Memory B cell (primary cell): ENCODE measurements around the gene ADAMTS15.
A peak's percentile ranks its signal among the peaks of the same experiment; 100 is the strongest.
"Not testable (repeated sequence)": the region's sequence is repeated elsewhere in the genome, so short reads cannot be mapped to it uniquely, and the experiment has no call there.

ENCODE experiments used
- ATAC-seq: fragments of 150-1000 bp; cut with Tn5 transposase; 2 replicates; pipeline ENCODE4 v1.10.0; 2021; ENCODE audit warnings: low read depth, mild to moderate bottlenecking, moderate library complexity
- DNase-seq, 2 donors: peaks; one replicate each; pipeline ENCODE4 v3.0.0; 2022; ENCODE audit warnings: low spot score in 2 of 2
- H3K27ac Mint-ChIP-seq: one replicate; pipeline ENCODE4 v1.8.0; 2022; ENCODE audit warnings: mild to moderate bottlenecking, moderate library complexity, mixed read lengths
- H3K27me3 Mint-ChIP-seq: one replicate; pipeline ENCODE4 v1.8.0; 2022; ENCODE audit warnings: mixed read lengths
- H3K36me3 Mint-ChIP-seq: one replicate; pipeline ENCODE4 v1.8.0; 2022; ENCODE audit warnings: mild to moderate bottlenecking, mixed read lengths
- H3K4me1 Mint-ChIP-seq: one replicate; pipeline ENCODE4 v1.8.0; 2022; ENCODE audit warnings: mixed read lengths
- H3K4me3 Mint-ChIP-seq: one replicate; pipeline ENCODE4 v1.8.0; 2022; ENCODE audit warnings: mild to moderate bottlenecking, moderate library complexity, mixed read lengths
- H3K9me3 Mint-ChIP-seq: one replicate; pipeline ENCODE4 v1.8.0; 2022; ENCODE audit warnings: mixed read lengths

ADAMTS15 gene

GRCh38 chr11:130437848-130438247, 10.6 kb upstream of the ADAMTS15 start:
- Mint-ChIP-seq H3K36me3 (no peaks in the 10 kb centered on the region), H3K4me1 (peaks cover 8% of the 10 kb centered on the region), H3K27ac (no peak overlapping the region), H3K27me3 (peaks cover 18% of the 10 kb centered on the region), H3K4me3 (no peak overlapping the region), H3K9me3 (no peaks in the 10 kb centered on the region)
- no peak for DNase-seq
- ATAC-seq = no peak

DNA sequence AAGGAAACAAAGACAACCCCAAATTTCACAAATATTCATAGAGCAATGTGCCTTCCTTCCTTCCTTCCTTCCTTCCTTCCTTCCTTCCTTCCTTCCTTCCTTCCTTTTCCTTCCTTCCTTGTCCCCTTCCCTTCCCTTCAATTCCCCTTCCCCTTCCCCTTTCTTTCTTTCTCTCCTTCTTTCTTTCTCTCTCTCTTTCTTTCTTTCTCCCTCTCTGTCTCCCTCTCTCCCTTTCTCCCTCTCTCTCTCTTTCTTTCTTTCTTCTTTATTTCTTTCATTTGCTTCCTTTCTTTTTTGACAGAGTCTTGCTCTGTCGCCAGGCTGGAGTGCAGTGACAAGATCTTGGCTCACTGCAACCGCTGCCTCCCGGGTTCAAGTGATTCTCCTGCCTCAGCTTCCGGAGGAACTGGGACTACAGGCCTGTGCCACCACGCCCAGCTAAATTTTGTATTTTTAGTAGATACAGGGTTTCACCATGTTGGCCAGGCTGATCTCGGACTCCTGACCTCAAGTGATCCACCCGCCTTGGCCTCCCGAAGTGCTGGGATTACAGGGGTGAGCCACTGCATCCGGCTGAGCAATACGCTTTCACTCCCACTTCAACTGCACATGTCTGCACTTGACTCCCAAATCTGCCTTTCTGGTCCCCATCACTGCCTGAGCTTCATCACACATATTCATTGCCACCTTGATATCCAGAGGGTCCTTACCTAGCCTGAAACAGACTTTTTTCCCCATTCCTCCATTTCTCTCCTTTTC, 9.9 kb upstream of the ADAMTS15 start:
- not testable (repeated sequence) for H3K36me3 Mint-ChIP-seq, H3K4me3 Mint-ChIP-seq, DNase-seq, ATAC-seq, H3K27ac Mint-ChIP-seq, H3K9me3 Mint-ChIP-seq, H3K4me1 Mint-ChIP-seq
- peaks cover 18% of the 10 kb centered on the region for H3K27me3 Mint-ChIP-seq

DNA sequence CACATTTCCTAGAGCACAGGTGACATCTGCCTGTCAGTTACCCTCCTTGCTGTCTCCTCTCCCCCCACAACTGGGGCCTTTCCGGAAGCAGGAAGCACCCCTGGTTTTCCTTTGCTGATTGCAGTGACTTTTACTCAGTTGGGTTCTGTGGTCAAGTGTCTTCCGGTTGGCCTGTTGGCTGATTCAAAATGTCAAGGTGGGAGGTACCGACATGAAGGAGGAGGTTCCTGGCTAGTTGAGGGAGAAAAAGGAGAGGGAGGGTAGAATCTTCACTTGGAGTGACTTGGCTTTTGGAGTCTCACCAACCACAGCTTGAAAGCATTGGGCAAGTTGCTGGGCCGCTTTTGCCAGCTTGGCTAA, 9.3 kb upstream of the ADAMTS15 start:
- H3K36me3 Mint-ChIP-seq = no peaks in the 10 kb centered on the region
- H3K27me3 Mint-ChIP-seq = peaks cover 18% of the 10 kb centered on the region
- no peak for ATAC-seq
- H3K4me1 Mint-ChIP-seq = peaks cover 8% of the 10 kb centered on the region
- H3K9me3 Mint-ChIP-seq = no peaks in the 10 kb centered on the region
- DNase-seq = no peak
- no peak overlapping the region for H3K4me3 Mint-ChIP-seq
- no peak overlapping the region for H3K27ac Mint-ChIP-seq

DNA sequence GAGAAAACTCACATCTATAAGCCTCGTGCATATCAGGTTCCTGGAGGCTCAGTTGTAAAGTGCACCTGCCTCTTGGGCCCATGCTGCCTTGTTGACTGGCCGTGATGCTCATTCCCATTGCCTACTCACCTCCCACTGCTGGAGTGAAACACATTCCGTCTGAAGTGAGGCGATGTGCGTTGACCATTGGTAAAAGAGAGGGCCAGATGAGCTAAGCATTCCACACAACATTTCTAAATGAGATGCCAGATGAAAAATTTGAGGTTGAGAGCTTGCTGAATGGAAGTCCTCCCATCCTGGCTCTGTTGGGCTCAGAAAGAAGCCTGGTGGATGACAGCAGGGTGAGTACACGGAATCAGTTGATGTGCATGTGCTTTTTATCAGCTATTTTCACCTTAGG, 8.6 kb upstream of the ADAMTS15 start:
- H3K4me1 Mint-ChIP-seq = peaks cover 8% of the 10 kb centered on the region
- H3K4me3 Mint-ChIP-seq = no peak overlapping the region
- ATAC-seq = no peak
- H3K9me3 Mint-ChIP-seq = no peaks in the 10 kb centered on the region
- H3K27me3 Mint-ChIP-seq = peaks cover 18% of the 10 kb centered on the region
- H3K36me3 Mint-ChIP-seq = no peaks in the 10 kb centered on the region
- DNase-seq = no peak
- H3K27ac Mint-ChIP-seq = no peak overlapping the region

- ATAC-seq = no peak
Observed at GRCh38 chr11:130441719-130442118, 6.7 kb upstream of the ADAMTS15 start.

DNA sequence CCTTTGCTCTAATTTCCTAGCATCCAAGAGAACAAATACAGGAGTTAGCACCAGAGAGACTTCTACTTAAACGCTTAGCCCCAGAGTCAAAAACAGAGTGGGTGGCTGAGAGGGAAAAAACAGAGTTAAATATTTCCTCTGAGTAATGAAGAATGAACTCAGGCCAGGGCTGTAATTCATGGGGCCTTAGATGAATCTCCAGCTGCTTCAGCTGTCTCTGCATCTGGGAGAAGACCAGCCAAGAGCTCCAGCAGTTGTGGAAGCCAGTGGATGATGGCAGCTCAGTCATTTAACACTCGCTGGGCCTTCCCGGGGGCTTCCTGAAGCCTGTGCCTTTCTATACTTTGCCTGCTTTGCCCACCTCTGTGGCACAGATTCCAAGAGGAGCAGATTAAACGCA, 5.7 kb upstream of the ADAMTS15 start:
- peaks cover 8% of the 10 kb centered on the region for H3K4me1 Mint-ChIP-seq
- DNase-seq (no peak), ATAC-seq (no peak)
- no peak overlapping the region for H3K4me3 Mint-ChIP-seq
- H3K36me3 Mint-ChIP-seq = no peaks in the 10 kb centered on the region
- peaks cover 24% of the 10 kb centered on the region for H3K27me3 Mint-ChIP-seq
- H3K9me3 Mint-ChIP-seq = no peaks in the 10 kb centered on the region
- no peak overlapping the region for H3K27ac Mint-ChIP-seq

More at GRCh38 chr11:130441719-130442118, 6.7 kb upstream of the ADAMTS15 start:
- no peaks in the 10 kb centered on the region for H3K9me3 Mint-ChIP-seq
- no peak overlapping the region for H3K4me3 Mint-ChIP-seq
- H3K4me1 Mint-ChIP-seq = peaks cover 8% of the 10 kb centered on the region
- no peak for DNase-seq
- H3K27me3 Mint-ChIP-seq = peaks cover 21% of the 10 kb centered on the region
- no peaks in the 10 kb centered on the region for H3K36me3 Mint-ChIP-seq
- no peak overlapping the region for H3K27ac Mint-ChIP-seq

DNA sequence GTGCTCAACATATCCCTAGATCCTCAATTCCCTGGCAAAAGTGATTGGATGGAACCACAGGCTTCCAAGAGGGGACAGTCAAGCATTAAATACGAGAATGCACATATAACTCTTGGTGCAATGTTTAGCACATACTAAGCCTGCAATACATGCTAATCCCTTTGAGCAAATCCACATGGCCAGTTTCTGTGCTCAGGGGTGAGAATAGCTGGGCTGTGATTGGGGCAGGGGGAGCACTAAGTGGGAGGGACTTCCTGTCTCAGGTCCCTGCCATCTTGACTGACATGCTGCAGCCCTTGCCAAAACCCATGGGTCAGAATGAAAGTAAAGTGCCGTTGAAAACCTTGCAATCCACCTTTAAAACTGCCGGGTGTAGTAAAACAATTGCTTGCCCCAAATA, 2.7 kb upstream of the ADAMTS15 start:
- no peaks in the 10 kb centered on the region for H3K9me3 Mint-ChIP-seq
- H3K36me3 Mint-ChIP-seq = no peaks in the 10 kb centered on the region
- ATAC-seq (no peak), DNase-seq (no peak)
- H3K4me3 Mint-ChIP-seq = no peak overlapping the region
- H3K4me1 Mint-ChIP-seq = peaks cover 2% of the 10 kb centered on the region
- H3K27ac Mint-ChIP-seq = no peak overlapping the region
- H3K27me3 Mint-ChIP-seq = peaks cover 16% of the 10 kb centered on the region

DNA sequence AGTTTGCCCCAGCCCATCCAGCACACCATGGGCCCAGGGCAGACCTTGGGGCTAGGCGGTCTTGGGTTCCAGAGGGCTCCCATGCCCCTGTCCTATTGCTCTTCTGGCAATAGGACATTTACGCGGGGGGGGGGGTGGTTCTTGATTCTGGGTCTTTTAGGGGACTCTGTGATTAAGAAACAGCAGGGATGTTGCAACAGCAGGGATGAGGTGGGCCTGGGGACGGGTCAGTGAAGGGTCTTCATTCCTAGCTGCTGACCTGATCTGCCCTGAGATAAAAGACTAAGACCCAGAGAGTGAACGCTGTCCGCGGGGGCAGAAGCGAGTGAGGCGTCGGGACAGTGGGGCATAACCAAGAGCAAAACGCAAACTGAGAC, 418 bp upstream of the ADAMTS15 start:
- DNase-seq = no peak
- Mint-ChIP-seq H3K9me3 (no peaks in the 10 kb centered on the region), H3K27me3 (peaks cover 13% of the 10 kb centered on the region), H3K4me1 (peaks cover 2% of the 10 kb centered on the region), H3K4me3 (peak overlapping the region; percentile 63), H3K36me3 (no peaks in the 10 kb centered on the region), H3K27ac (no peak overlapping the region)
- ATAC-seq = no peak

DNA sequence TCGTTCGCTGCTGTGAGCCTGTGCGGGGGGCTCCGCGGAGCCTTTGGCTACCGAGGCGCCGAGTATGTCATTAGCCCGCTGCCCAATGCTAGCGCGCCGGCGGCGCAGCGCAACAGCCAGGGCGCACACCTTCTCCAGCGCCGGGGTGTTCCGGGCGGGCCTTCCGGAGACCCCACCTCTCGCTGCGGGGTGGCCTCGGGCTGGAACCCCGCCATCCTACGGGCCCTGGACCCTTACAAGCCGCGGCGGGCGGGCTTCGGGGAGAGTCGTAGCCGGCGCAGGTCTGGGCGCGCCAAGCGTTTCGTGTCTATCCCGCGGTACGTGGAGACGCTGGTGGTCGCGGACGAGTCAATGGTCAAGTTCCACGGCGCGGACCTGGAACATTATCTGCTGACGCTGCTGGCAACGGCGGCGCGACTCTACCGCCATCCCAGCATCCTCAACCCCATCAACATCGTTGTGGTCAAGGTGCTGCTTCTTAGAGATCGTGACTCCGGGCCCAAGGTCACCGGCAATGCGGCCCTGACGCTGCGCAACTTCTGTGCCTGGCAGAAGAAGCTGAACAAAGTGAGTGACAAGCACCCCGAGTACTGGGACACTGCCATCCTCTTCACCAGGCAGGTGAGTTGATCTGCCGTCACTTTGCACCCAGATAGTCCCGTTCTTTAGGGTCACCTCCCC, 1.0 kb downstream of the ADAMTS15 start:
- ATAC-seq (no peak), DNase-seq (no peak)
- H3K9me3 Mint-ChIP-seq = no peaks in the 10 kb centered on the region
- H3K27me3 Mint-ChIP-seq = peaks cover 18% of the 10 kb centered on the region
- peaks cover 2% of the 10 kb centered on the region for H3K4me1 Mint-ChIP-seq
- no peak overlapping the region for H3K4me3 Mint-ChIP-seq
- no peak overlapping the region for H3K27ac Mint-ChIP-seq
- H3K36me3 Mint-ChIP-seq = no peaks in the 10 kb centered on the region

DNA sequence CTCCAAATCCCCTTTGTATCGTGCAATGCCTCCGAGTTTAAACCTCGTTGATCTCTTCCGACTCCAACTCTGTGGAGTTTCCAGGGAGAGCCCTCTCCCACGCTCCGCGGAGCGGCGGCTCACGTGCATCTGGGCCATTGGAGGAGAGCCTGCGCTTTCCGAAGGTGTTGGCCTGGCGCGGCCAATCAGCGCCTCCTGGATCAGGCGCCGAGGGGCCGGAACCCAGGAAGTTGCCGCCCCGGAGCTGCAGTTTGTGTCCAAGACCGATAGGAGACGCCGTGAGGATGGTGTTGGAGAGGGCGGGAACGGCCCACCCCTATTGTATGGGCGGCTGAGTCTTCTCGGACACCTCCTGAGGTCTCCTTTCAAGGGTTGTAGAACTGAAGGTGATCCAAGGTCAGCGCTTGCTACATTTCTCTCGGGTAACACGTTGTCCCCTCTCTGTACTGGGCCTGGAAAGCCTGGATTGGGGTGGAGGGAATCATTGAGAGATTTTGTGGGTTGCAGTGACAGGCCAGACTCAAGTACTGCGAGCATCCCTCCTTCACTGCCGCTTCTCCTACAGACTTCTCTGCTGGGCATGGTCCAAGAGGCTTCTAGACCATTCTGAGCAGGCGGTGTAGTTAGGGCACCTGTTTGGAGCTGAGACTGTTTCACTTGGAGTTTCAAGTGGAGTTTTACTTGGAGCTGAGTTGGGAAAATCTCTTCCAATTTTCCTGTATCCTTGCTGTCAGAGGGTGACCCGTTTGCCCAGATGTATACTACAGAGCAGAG, 1.7 kb downstream of the ADAMTS15 start:
- no peak overlapping the region for H3K4me3 Mint-ChIP-seq
- H3K27me3 Mint-ChIP-seq = peaks cover 16% of the 10 kb centered on the region
- H3K36me3 Mint-ChIP-seq = no peaks in the 10 kb centered on the region
- H3K9me3 Mint-ChIP-seq = no peaks in the 10 kb centered on the region
- H3K27ac Mint-ChIP-seq = no peak overlapping the region
- H3K4me1 Mint-ChIP-seq = peaks cover 2% of the 10 kb centered on the region
- ATAC-seq = no peak
- DNase-seq = no peak

DNA sequence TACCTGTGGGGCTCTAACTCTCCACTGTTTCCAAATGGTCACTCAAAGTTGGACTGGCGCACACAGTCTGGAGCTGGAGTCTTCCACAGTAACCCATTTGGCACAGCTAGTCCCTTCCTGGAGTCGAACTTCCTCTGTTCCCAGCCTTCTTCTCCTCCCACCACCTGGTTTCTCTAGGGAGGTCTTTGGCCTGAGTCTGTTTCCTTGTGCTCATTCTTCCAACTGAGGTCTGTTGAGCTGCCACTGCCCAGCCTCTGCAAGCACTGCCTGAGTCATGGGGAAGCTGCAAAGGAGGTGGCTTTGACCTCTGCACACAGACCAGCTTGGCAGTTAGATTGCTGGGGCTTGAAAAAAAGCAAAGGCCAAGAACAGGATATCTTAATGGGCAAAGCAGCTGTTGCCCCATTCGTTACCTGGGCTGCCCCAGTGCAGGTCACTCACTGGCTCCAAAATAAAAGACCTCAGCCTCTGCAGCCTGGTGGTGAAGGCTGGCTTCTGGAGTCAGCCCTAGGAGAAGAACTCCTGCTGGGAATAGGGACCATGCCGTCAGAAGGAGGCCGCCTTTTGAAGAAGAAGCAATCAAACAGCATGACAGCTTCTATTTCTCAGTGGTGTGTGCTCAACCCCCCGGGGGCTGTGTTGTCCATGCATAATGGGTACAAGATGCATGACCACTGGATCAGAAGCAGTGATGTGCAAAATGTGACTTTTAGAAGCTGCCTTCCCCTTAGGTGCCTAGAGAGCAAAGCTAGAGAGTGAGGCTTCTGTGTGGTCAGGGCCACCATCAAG, 3.0 kb downstream of the ADAMTS15 start:
- Mint-ChIP-seq H3K27ac (no peak overlapping the region), H3K27me3 (peaks cover 16% of the 10 kb centered on the region), H3K9me3 (no peaks in the 10 kb centered on the region), H3K4me3 (no peak overlapping the region), H3K4me1 (peaks cover 2% of the 10 kb centered on the region), H3K36me3 (no peaks in the 10 kb centered on the region)
- no peak for DNase-seq
- ATAC-seq = no peak

DNA sequence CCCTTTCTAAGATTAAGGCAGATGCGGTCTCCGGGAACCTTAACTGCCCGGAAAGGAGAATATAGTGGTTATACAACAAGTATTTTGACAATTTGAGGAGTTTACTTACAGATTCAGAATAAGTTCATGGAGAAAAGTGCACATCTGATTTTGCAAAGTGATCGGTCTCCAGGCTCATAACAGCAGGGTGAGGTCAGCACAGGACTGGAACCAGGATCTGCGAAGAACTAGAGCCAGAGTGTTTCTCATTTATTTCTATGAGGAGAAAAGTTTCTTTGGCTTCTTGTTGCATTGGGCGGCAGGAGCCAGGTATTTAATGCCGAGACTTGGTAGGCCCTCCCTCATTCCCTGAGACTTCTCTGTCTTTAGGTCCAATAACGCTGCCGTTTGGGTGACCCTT, 3.7 kb downstream of the ADAMTS15 start:
- Mint-ChIP-seq H3K27ac (no peak overlapping the region), H3K36me3 (no peaks in the 10 kb centered on the region), H3K4me1 (peaks cover 2% of the 10 kb centered on the region), H3K9me3 (no peaks in the 10 kb centered on the region), H3K27me3 (peaks cover 11% of the 10 kb centered on the region), H3K4me3 (no peak overlapping the region)
- no peak for ATAC-seq
- DNase-seq = no peak

- Mint-ChIP-seq H3K27me3 (peaks cover 8% of the 10 kb centered on the region), H3K36me3 (no peaks in the 10 kb centered on the region), H3K4me1 (peaks cover 2% of the 10 kb centered on the region), H3K27ac (no peak overlapping the region), H3K4me3 (no peak overlapping the region), H3K9me3 (no peaks in the 10 kb centered on the region)
- DNase-seq = no peak
- ATAC-seq = no peak
Observed at GRCh38 chr11:130452940-130453339, 4.5 kb downstream of the ADAMTS15 start.
